Caco-2 (cell line): Measurements from ENCODE around the gene PCSK5. TPM values are rescaled to one million over a fixed set of nuclear protein-coding genes. Genes with fewer than 3 reads are reported as not detected.

Experiments used
- BruUV-seq: library from RNA; stranded (reverse); fragments of 400-500 nt; replicated peaks from 2 replicates; lab custom pipeline; 2021; lab: Mats Ljungman, UMichigan
- CTCF ChIA-PET: fragments of 300-600 bp; sonication (Branson Sonifier 250); formaldehyde crosslinking; loops from one replicate; lab custom pipeline; 2022; ENCODE audit warnings: antibody characterized with exemption; lab: Charles Lee
- POLR2A ChIA-PET: fragments of 300-600 bp; sonication (Branson Sonifier 250); formaldehyde crosslinking; loops from one replicate; lab custom pipeline; 2022; ENCODE audit warnings: antibody characterized with exemption; lab: Charles Lee
- DNase-seq, 2 experiments: peaks; one replicate each; pipeline versions ENCODE4 v3.0.0 to v3.0.0-alpha.2; 2020 to 2022
- H3K27me3 ChIP-seq: replicated peaks from 2 replicates; pipeline ENCODE4 v1.6.0; 2011; ENCODE audit warnings: low read length; ENCODE audit not compliant: control insufficient read depth, insufficient read depth
- H3K36me3 ChIP-seq: 2 replicates; pipeline ENCODE4 v1.5.1; 2011; ENCODE audit warnings: low read length; ENCODE audit not compliant: control insufficient read depth, insufficient read depth
- H3K4me1 ChIP-seq: fragments of 250-450 bp; sonication (Bioruptor Pico); 2 replicates; pipeline ENCODE4 v1.5.1; 2020; ENCODE audit warnings: mild to moderate bottlenecking
- H3K4me3 ChIP-seq: 2 replicates; pipeline ENCODE4 v1.5.1; 2011; ENCODE audit warnings: low read depth, mild to moderate bottlenecking, control low read depth, low read length
- H3K9me3 ChIP-seq: fragments of 250-450 bp; sonication (Bioruptor Pico); 2 replicates; pipeline ENCODE4 v1.5.1; 2020; ENCODE audit warnings: mild to moderate bottlenecking, moderate library complexity
- H3K27ac Mint-ChIP-seq: one replicate; pipeline ENCODE4 v1.8.0; 2022; ENCODE audit warnings: mixed read lengths; ENCODE audit not compliant: unreplicated experiment
- H3K27me3 Mint-ChIP-seq: one replicate; pipeline ENCODE4 v1.8.0; 2022; ENCODE audit warnings: mixed read lengths; ENCODE audit not compliant: insufficient read depth, unreplicated experiment
- H3K36me3 Mint-ChIP-seq: one replicate; pipeline ENCODE4 v1.8.0; 2022; ENCODE audit warnings: mild to moderate bottlenecking, mixed read lengths; ENCODE audit not compliant: insufficient read depth, unreplicated experiment
- H3K4me1 Mint-ChIP-seq: one replicate; pipeline ENCODE4 v1.8.0; 2022; ENCODE audit warnings: low read depth, mixed read lengths; ENCODE audit not compliant: unreplicated experiment
- H3K4me3 Mint-ChIP-seq: one replicate; pipeline ENCODE4 v1.8.0; 2022; ENCODE audit warnings: mild to moderate bottlenecking, moderate library complexity, mixed read lengths; ENCODE audit not compliant: unreplicated experiment
- H3K9me3 Mint-ChIP-seq: one replicate; pipeline ENCODE4 v1.8.0; 2022; ENCODE audit warnings: mixed read lengths; ENCODE audit not compliant: unreplicated experiment
- CTCF ChIP-seq, 2 experiments: fragments of 200-600 bp in 1 of 2; IDR thresholded peaks; 1 replicate in 1 of 2; 2 replicates in 1 of 2; pipeline versions ENCODE4 v1.5.1 to v1.8.0; 2011 to 2022; ENCODE audit warnings: antibody characterized with exemption in 1 of 2, control low read depth in 1 of 2, inconsistent platforms in 1 of 2, low read depth in 1 of 2, low read length in 1 of 2, mild to moderate bottlenecking in 1 of 2, moderate library complexity in 1 of 2; ENCODE audit not compliant: insufficient read depth in 1 of 2, severe bottlenecking in 1 of 2, unreplicated experiment in 1 of 2
- intact Hi-C: fragments of 100-400 bp; cut with micrococcal nuclease; formaldehyde crosslinking; loops from one replicate; pipeline ENCODE4 v1.10.0; 2022; ENCODE audit not compliant: unreplicated experiment
- total RNA-seq: library from RNA; stranded (reverse); gene quantifications from 2 replicates; pipeline ENCODE4 v1.2.3, GENCODE V29; 2022

The PCSK5 gene
- total RNA-seq, 1 experiment from 2014 or later = 10.9 TPM

- no TSS peak for BruUV-seq
- no peaks in the 10 kb centered on the region for H3K36me3 ChIP-seq
- no peak for DNase-seq
- TF ChIP-seq CTCF (IDR thresholded peaks at IDR 0.05; ENCODE audit: insufficient read depth in 1 of 2, low read depth in 1 of 2, low read length in 1 of 2, severe bottlenecking in 1 of 2, unreplicated experiment in 1 of 2) = no peak
- H3K27me3 ChIP-seq = no peaks in the 10 kb centered on the region
- Mint-ChIP-seq H3K27ac (no peak overlapping the region), H3K9me3 (no peaks in the 10 kb centered on the region), H3K36me3 (no peaks in the 10 kb centered on the region), H3K4me1 (peaks cover 4% of the 10 kb centered on the region), H3K4me3 (no peak overlapping the region), H3K27me3 (no peaks in the 10 kb centered on the region)
- ChIA-PET CTCF (no interaction called here), POLR2A (no interaction called here)
- no peak overlapping the region for H3K4me3 ChIP-seq
- intact Hi-C loops = no loop called here
- H3K9me3 ChIP-seq = no peaks in the 10 kb centered on the region
- H3K4me1 ChIP-seq = peaks cover 18% of the 10 kb centered on the region
These were observed 479.1 kb downstream of the PCSK5 start for GRCh38 chr9:76369583-76369982.

- Mint-ChIP-seq H3K36me3 (no peaks in the 10 kb centered on the region), H3K4me3 (no peak overlapping the region), H3K4me1 (peaks cover 7% of the 10 kb centered on the region), H3K9me3 (no peaks in the 10 kb centered on the region), H3K27ac (no peak overlapping the region), H3K27me3 (no peaks in the 10 kb centered on the region)
- H3K9me3 ChIP-seq = no peaks in the 10 kb centered on the region
- ChIA-PET POLR2A (no interaction called here), CTCF (no interaction called here)
- no TSS peak for BruUV-seq
- H3K36me3 ChIP-seq = no peaks in the 10 kb centered on the region
- DNase-seq = no peak
- intact Hi-C loops = loop anchor here (10.0 kb wide), 1 partner anchor 56 kb away; no protein-coding TSS in a partner anchor
- no peak overlapping the region for H3K4me3 ChIP-seq
- no peak for TF ChIP-seq CTCF (IDR thresholded peaks at IDR 0.05; ENCODE audit: insufficient read depth in 1 of 2, low read depth in 1 of 2, low read length in 1 of 2, severe bottlenecking in 1 of 2, unreplicated experiment in 1 of 2)
- H3K4me1 ChIP-seq = peaks cover 14% of the 10 kb centered on the region
- no peaks in the 10 kb centered on the region for H3K27me3 ChIP-seq
These were observed 480.0 kb downstream of the PCSK5 start for GRCh38 chr9:76370396-76371023.

GRCh38 chr9:76371901-76372300 is 481.4 kb downstream of the PCSK5 start:
- Histone ChIP-seq H3K9me3 (no peaks in the 10 kb centered on the region), H3K4me3 (no peak overlapping the region), H3K4me1 (peaks cover 13% of the 10 kb centered on the region), H3K36me3 (no peaks in the 10 kb centered on the region), H3K27me3 (no peaks in the 10 kb centered on the region)
- no peak overlapping the region for H3K4me3 Mint-ChIP-seq
- peaks cover 7% of the 10 kb centered on the region for H3K4me1 Mint-ChIP-seq
- ChIA-PET CTCF (no interaction called here), POLR2A (no interaction called here)
- intact Hi-C loops = loop anchor here (10.0 kb wide), 1 partner anchor 57 kb away; no protein-coding TSS in a partner anchor
- H3K36me3 Mint-ChIP-seq = no peaks in the 10 kb centered on the region
- TF ChIP-seq CTCF (IDR thresholded peaks at IDR 0.05; ENCODE audit: insufficient read depth in 1 of 2, low read depth in 1 of 2, low read length in 1 of 2, severe bottlenecking in 1 of 2, unreplicated experiment in 1 of 2) = no peak
- H3K9me3 Mint-ChIP-seq = no peaks in the 10 kb centered on the region
- H3K27me3 Mint-ChIP-seq = no peaks in the 10 kb centered on the region
- no peak for DNase-seq
- H3K27ac Mint-ChIP-seq = no peak overlapping the region
- BruUV-seq = no TSS peak
